ENCODE data around the gene DDX52. TPM values are rescaled to one million over a fixed set of nuclear protein-coding genes. Genes with fewer than 3 reads are reported as not detected.

Gene DDX52
- total and polyA plus RNA-seq, 2 of the 13 experiments (the other 11 are each of a cell fraction or from before 2014, with no cell fraction given) = 8.9 to 36.1 TPM

DNA sequence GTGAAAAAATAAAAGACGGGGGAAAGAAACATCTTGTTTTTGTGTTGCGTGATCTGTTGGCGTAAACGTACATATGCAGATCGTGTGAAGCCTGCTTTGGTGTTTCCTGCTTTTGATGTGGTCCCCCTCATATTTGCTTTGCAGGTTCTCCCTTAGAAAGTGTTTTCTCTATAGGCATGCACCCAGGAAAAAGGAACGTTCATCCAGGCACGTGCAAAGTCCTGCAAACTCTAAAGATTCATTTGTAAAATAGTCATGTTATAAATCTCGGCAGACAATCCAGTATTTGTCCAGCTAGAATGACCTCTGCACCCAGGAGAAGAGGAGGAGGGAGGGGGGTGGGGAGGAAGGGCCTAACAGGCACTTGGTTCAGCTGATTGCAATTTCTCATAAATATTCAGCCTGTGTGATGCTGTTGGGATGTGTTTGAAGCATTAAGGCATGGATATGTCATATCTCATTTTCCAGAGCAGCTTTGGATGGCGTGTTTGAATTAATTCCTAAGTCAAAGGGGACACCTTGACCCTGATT lies 40.3 kb upstream of the DDX52 start (continued):
- TF ChIP-seq, protein P1, sequence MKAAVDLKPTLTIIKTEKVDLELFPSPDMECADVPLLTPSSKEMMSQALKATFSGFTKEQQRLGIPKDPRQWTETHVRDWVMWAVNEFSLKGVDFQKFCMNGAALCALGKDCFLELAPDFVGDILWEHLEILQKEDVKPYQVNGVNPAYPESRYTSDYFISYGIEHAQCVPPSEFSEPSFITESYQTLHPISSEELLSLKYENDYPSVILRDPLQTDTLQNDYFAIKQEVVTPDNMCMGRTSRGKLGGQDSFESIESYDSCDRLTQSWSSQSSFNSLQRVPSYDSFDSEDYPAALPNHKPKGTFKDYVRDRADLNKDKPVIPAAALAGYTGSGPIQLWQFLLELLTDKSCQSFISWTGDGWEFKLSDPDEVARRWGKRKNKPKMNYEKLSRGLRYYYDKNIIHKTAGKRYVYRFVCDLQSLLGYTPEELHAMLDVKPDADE (CRISPR knock-in tag; IDR thresholded peaks at IDR 0.05) = no peak
- TF ChIP-seq GMEB2 (CRISPR knock-in tag; IDR thresholded peaks at IDR 0.05; ENCODE audit: low read depth) = no peak
- TF ChIP-seq ZNF354B (CRISPR knock-in tag; IDR thresholded peaks at IDR 0.05) = no peak
- TF ChIP-seq ZNF225 (CRISPR knock-in tag; IDR thresholded peaks at IDR 0.05) = no peak
- TF ChIP-seq NPAS2 (CRISPR knock-in tag; IDR thresholded peaks at IDR 0.05; ENCODE audit: borderline replicate concordance) = no peak
- TF ChIP-seq ZSCAN29 (CRISPR knock-in tag; conservative IDR thresholded peaks at IDR 0.05) = no peak
- TF ChIP-seq, protein P2, sequence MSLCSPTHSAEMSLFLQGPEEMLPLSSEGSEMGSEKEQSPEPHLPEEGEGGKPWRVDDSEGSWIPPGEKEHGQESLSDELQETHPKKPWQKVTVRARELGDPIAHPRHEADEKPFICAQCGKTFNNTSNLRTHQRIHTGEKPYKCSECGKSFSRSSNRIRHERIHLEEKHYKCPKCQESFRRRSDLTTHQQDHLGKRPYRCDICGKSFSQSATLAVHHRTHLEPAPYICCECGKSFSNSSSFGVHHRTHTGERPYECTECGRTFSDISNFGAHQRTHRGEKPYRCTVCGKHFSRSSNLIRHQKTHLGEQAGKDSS (CRISPR knock-in tag; IDR thresholded peaks at IDR 0.05; ENCODE audit: borderline replicate concordance, low read depth) = no peak
- TF ChIP-seq RFX1 (IDR thresholded peaks at IDR 0.05) = no peak
- peak; percentile 71; the same call in 1 of the 2 replicates for TF ChIP-seq ISL2 (CRISPR knock-in tag; IDR thresholded peaks at IDR 0.05)
- TF ChIP-seq ZNF670 (CRISPR knock-in tag; IDR thresholded peaks at IDR 0.05; ENCODE audit: borderline replicate concordance) = no peak
- TF ChIP-seq SALL1 (CRISPR knock-in tag; IDR thresholded peaks at IDR 0.05) = peak; percentile 71; the same call in 1 of the 2 replicates
- TF ChIP-seq ZNF850 (CRISPR knock-in tag; conservative IDR thresholded peaks at IDR 0.05) = no peak
- TF ChIP-seq ZNF678 (CRISPR knock-in tag; IDR thresholded peaks at IDR 0.05) = no peak
- no peak for TF ChIP-seq ZNF619 (CRISPR knock-in tag; IDR thresholded peaks at IDR 0.05)
- no peak for TF ChIP-seq RBFOX2 (IDR thresholded peaks at IDR 0.05; ENCODE audit: low read depth, low read length)
- no peak for TF ChIP-seq JUND (CRISPR knock-in tag; IDR thresholded peaks at IDR 0.05)
- no peak for TF ChIP-seq ZFP82 (CRISPR knock-in tag; IDR thresholded peaks at IDR 0.05; ENCODE audit: borderline replicate concordance)
- TF ChIP-seq SMARCC2 (IDR thresholded peaks at IDR 0.05) = no peak
- 0 out of 2 replicates have a peak, but pooled peaks have one; percentile 33 for TF ChIP-seq SRF (IDR thresholded peaks at IDR 0.05; ENCODE audit: low read depth, low read length)
- TF ChIP-seq, protein P3, sequence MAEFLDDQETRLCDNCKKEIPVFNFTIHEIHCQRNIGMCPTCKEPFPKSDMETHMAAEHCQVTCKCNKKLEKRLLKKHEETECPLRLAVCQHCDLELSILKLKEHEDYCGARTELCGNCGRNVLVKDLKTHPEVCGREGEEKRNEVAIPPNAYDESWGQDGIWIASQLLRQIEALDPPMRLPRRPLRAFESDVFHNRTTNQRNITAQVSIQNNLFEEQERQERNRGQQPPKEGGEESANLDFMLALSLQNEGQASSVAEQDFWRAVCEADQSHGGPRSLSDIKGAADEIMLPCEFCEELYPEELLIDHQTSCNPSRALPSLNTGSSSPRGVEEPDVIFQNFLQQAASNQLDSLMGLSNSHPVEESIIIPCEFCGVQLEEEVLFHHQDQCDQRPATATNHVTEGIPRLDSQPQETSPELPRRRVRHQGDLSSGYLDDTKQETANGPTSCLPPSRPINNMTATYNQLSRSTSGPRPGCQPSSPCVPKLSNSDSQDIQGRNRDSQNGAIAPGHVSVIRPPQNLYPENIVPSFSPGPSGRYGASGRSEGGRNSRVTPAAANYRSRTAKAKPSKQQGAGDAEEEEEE (CRISPR knock-in tag; IDR thresholded peaks at IDR 0.05; ENCODE audit: borderline replicate concordance) = no peak
- no peak for TF ChIP-seq ATRX (CRISPR knock-in tag; IDR thresholded peaks at IDR 0.05; ENCODE audit: borderline replicate concordance)
- TF ChIP-seq HNRNPL (IDR thresholded peaks at IDR 0.05; ENCODE audit: low read depth, low read length) = no peak

Measured in HepG2 (cell line).